NK-92 treated with Interleukin-12 subunit alpha and Interleukin-12 subunit beta, amount 100 ng/mL, for 24 hours (cell line): ENCODE measurements around the gene SPATA3.
"Not testable (repeated sequence)": the region's sequence is repeated elsewhere in the genome, so short reads cannot be mapped to it uniquely, and the experiment has no call there.

Experiments
- DNase-seq: peaks from one replicate; lab custom pipeline; 2025; lab: John Stamatoyannopoulos, UW

Gene SPATA3

DNA sequence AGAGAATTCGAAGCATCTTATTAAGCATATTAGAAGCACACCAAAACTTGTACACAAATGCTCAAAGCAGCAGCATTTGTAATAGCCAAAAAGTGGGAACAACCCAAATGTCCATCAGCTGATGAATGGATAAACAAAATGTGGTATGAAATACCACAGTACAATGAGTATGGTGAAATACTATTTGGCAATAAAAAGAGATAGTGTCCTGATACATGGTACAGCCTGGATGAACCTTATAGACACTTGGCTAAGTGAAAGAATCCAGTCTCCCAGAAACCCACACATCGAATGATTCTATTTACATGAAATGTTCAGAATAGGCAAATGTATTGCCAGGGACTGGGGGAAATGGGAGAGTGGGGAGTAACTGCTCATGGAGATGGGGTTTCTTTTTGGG, 3.0 kb downstream of the SPATA3 start:
- no peak for DNase-seq

DNA sequence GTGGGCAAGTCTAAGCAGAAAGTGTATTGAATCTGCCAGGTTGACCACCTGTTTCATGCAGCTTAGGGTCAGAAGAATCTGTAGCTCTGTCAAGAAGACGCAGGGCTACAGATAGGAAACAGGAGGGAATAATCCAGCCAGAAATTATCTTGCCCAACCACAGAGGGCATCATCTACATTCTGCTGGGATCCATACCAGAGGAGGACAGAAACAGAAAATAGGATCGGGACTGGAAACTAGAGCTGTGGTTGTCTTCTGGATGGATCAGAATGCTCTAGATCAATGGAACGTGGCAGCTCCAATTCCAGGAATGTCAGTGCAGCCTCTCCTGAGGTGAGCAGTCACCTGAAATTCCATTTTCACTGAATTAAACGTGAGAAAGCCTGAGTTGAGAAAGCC, 3.6 kb downstream of the SPATA3 start:
- DNase-seq, result no peak

DNA sequence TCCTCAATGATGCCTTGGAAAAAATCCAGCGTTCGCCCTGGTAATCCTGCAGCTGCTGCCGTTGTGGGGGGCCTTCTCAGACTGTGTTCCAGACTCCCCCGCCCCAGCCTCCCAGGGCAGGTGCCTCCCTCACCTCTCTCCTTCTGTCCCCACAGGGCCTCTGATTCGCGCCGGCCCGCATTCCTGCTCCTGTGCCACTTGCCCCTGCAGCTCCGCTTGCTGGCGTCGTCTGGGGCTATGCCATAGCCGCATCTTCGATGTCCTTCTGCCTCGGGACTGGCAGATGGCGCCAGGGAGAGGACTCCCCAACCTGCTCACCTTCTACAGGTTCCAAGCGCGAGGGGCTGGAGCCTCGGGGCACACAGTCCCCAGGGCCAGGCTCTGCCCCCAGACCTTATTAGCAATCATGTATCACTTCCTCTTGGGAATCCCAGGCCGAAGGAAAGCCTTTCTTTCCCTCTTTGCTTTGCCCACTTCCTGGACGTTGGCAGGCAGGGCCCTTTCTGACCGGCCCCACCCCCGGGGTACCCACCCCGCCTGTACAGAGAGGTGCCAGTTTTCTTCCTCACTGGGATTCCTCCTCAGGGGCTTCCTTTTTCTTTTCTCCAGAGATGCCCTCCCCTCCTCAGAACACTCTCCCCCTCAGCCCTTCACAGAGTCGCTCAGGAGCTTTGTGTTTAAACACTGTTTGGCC, 4.4 kb downstream of the SPATA3 start:
- DNase-seq, result no peak

DNA sequence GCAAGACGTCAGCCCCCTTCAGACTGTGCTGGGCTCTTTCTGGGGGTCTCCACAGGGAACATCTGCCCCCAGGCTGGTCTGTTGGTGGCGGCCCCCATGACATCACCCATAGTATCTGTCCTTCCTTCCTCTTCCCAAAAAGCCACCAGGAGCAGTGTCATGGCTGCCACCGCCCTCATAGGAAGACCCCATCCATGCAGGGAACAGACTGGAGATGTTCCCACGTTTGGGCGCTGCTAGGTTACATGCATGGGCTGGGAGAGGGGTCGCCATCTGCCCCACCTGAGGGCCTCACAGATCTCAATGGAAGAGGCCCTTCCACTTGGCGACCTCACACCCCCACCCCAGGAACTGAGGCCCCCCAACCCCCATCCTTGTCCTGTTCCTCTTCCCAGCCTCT, 5.1 kb downstream of the SPATA3 start:
- DNase-seq, result no peak

DNA sequence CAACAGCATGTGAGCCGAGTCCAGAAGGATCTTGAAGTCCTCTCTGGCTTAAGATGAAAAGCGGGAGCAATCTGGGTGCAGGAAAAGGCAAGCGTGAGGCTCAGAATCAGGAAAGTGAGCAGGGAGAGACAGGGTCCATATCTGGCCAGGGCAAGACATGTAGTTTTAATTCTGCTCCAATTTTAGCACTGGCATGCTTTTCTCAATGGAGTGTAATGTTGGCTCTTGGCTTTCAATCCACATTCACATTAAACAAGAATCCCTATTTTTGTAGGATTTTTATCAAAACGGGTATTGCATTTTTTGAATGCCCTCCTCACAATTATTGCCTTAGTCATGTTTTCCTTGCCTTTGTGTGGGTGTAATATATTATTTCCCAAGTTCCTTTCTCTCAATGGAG, 6.0 kb downstream of the SPATA3 start:
- DNase-seq, result no peak

DNA sequence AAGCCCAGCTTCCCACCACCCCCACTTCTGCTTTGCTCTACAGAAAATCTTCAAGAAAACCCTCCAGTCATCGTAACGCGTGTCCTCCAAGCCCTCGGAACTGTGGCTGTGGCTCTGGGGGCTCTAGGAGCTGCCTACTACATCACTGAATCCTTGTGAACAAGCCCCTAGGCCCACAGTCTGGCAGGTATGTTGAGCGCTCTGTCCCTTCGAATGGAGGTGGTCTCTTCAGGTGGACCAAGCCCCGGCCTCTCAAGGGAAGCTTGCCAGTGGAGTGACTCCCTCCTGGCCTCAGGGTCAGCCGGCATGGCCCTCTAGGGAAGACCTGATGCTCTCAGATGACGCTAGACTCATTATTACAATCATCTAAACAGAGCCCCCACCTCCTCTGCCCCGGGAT, 6.7 kb downstream of the SPATA3 start:
- DNase-seq, result no peak

DNA sequence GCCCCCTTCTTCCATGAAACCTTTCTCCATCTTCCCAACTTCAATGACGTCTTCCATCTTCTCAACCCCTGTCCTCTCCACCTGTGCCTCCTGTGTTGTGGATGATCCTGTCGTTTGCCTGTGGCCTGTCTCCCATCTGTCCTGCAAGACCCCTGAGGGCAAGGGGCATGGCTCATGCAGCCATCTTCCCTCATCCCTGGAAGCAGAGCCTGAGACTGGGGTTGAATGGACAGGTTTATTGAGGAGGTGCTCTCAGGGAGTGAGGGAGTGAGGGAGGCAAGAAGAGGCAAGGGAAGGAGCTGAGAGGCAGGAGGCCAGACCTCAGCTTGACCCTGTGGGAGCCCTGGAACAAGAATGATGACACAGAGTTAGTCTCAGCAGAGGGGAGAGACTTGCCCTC, 7.3 kb downstream of the SPATA3 start:
- DNase-seq, result no peak

DNA sequence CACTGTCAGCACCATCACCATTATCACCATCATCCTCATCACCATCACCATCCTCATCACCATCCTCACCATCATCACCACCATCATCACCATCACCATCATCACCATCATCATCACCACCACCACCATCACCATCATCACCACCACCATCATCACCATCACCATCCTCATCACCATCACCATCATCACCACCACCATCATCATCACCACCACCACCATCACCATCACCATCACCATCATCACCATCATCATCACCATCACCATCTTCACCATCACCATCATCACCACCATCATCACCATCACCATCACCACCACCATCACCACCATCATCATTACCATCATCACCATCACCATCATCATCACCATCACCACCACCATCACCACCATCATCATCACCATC, 9.0 kb downstream of the SPATA3 start:
- DNase-seq, result not testable (repeated sequence)

DNA sequence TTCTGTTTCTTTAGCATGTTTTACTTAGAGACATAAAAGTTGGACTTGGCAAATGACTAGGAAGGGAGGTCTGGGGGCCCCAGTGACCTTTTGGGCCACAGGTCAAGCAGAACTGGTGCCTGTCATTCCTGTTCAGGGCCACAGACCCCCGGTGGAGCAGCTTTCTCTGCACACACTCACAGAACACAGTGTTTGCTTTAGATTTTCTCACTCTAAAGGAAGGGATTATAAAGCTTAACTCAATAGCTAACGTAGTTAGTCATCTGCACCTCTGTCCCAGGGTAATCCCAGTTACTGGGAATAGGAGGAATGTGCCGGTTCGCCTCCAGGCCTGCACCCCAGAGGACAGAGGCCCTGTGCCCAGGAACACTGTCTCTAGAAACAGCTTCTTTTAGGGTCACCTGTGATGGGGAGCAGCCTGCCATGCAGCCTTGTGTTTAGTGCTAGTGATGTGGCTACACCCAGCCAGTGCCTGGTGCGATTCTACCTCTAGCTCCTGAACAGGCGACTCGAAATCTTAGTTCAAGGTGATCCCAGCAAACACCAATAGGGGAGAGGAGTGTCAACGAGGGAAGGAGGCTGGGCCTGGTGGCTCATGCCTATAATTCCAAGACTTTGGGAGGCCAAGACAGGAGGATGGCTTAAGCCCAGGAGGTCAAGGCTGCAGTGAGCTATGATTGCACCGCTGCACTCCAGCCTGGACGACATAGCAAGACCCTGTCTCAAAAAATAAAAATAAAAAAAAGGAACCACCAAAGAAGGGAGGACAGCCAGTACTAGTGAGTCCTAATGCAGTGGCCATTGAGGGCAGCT, 11.6 kb downstream of the SPATA3 start:
- no peak for DNase-seq

DNA sequence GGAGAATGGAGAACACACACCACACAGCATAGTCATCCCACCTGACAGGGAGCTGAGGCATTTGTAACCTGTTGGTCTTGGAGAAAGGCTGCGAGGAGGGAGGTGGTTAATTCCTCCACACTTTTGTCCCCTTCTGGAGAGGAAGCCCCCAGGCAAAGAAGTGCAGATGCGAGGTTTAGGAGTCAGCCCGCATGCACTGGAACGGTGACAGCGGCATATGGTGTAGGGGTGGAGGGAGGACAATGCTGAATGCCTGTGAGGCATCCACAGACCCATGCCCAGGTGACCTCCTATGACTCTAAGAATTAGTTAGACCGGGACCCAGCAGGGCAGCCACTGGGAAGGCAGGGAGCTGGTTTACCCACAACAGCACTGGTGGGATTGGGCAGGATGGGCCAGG, 12.2 kb downstream of the SPATA3 start:
- DNase-seq, result no peak

DNA sequence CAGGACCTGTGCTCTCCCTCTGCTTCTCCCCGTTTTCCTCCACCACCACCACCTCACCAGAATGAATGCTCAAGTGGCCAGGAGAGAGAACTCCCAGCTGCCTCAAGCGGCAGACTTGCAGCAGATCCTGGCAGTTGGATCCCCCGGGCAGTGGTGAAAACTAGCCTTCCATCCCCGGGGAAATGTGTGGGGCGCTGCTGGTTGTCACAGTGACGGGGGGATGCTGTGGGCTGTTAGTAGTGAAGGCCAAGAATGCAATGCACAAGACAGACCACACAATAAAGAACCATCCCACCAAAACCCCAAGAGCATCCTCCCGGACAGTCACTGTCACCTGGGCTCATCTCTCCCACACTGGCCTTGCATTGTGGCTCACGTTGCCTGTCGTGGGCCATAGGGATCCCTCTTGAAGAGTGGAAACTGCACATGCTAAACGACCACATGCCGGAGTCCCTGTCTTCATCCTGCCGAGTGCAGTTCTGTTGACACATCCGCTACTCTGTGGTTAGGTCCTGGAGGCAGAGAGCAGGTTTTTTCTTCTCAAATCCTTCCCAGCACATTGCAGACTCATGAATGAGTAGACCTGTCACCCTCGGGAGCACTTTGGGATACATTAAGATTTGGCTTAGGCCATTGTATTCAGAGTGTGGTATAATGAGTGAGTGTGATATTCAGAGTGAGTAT, 13.5 kb downstream of the SPATA3 start:
- no peak for DNase-seq

DNA sequence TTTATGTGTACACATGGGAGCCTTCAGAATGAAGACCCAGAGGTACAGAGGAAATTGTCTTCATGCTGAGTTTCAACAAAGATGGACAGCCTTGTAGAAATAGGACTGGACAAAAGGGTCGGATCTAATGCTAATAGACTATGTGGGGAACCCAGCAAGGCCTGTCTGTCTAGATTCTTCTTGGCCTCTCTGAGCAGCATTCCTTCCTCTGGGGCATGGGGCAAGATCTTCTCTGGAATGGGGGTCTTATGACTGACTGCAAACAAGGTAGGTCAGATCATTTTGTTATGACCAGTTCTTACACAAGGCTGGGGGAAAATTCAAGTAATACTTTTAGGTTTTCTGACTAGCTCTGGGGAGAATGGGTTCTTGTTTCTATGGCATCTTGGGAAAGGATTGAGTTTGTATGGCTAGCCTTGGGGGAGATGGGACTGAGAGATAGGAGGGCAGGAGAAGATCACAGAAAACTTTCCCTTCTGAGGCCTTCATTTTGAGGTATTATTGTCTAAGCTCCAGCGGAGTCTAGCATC, 14.3 kb downstream of the SPATA3 start:
- no peak for DNase-seq

DNA sequence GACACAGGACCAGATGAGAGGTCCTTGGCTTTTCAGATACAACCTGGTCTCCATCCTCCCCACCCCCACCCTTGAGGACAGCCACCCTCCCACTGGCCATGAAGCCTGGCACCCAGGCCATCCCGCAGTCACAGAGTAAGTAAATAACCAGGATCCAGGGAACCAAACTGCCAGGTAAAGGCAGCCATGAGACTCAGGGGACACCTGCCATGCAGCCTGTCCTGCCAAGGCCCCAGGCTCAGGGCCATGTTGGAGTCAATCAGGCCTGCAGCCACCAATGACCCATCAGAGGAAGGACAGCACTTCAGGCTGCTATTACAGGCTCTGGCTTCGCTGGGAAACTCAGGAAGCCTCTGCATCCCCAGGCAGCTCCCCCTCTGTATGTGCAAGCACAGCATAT, 15.6 kb downstream of the SPATA3 start:
- DNase-seq, result no peak

DNA sequence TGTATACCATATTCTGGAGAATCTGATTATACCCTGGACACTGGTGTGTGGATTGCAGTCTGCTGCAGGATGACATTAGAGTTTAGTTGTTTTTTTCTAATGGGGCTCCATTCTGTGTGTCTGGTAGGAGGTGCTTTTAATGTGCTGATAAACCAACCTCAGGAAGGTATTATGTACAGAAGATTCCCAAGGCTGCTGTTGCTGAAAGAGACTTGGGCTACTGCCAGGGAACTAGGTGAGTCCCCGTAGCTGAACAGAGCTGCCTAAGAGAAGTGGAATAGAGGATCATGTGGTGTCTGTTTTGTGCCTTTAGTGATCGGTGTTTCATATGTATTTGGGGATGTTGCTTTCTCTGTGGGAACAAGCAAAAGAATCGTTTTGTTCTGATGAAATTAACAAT, 16.5 kb downstream of the SPATA3 start:
- DNase-seq, result no peak

DNA sequence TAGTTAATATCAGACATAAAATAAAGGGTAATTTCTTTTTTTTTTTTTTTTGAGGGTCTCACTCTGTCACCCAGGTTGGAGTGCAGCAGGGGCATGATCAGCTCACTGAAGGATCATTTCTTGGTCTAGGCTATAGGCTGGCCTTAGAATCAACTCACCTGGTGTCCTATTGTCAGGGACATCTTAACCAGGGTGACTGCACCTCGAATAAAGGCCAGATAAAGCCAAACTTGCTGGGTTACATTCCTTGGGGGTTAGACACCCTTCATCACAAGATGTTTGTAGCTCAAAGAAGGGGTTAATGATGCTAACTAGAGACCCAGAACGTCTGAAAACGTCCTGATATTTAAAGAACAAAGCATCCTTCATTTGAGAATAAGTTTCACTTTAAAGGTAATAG, 17.9 kb downstream of the SPATA3 start:
- no peak for DNase-seq

DNA sequence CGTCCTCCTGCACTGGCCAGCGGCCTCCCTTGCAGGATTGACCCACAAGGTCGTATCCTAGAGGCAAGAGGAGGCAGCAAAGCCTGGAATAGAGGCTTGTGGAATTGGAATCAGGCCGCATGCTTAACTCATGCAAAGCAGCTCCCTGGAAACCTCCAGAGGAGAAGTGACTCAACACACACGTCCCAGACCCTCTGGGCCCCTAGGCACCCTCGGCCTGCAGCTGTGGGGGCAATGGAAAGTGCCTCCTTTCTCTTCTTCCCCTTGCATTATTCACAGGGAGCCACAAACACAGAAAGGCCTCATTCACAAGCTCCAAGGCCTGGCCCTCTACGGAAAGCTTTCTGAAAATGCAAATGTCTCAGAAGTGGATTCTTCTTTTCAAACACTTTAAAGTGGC, 19.6 kb downstream of the SPATA3 start:
- no peak for DNase-seq

DNA sequence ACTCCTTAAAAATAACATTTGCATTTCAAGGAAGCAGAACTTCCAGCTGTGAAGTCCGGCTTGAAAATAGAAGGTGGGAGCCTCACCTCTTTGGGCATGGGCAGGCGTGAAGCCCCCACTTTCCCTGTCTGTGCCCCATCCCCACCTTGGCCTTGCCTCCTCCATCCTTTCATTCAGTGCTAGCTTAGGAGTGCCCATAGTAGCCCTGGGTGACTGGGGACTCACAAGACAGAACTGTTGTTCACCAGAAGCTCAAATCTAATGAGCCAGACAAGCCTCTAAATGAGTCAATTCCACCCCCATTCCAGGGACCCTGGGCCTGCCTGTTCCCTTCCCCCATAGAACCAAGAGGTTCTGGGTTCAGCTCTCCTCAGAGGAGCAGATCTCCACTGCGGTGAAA, 20.0 kb downstream of the SPATA3 start:
- DNase-seq, result no peak

DNA sequence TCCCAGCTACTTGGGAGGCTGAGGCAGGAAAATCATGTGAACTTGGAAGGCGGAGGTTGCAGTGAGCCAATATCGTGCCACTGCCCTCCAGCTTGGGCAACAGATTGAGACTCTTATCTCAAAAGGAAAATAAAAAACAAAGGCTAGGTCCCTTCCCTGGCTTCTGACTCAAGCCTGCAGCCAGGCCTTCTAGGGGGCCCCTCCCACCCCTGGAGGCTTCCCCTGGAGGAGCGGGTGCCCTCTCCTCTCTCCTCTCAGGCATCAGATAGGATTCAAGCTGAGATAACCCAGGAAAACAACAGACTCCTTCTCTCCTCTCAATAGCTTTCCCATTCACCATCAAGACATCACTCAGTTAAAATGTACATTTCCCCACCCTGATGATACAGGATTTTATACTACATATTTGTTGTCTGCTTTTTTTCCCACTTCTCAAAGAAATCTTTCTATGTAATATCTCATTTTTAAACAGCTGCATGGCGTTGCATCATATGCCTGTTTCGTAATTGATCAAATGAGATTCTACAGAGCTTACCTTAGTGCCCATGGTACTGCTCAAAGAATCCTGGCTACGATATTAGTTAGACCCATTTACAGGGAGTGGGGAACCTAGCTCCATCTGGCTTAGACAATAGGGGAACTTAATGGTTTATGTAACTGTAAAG, 20.8 kb downstream of the SPATA3 start:
- DNase-seq, result no peak

DNA sequence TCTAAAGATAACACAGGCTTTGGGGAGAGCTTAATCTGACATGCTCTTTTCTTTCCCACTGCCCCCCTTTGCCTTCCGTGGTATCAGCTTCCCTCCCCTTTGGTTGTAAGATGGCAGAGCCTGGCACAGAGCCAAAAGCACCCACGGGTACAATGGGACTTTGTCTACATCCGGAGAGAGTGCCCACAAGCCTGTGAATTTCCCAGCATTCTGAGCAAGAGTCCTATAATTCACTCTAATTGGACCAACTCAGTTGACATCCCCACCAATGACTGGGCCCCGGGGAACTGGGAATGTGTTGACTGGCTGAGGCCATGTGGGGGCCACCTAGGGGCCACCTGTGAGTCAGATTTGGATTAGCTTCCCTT, 21.3 kb downstream of the SPATA3 start:
- DNase-seq, result no peak

DNA sequence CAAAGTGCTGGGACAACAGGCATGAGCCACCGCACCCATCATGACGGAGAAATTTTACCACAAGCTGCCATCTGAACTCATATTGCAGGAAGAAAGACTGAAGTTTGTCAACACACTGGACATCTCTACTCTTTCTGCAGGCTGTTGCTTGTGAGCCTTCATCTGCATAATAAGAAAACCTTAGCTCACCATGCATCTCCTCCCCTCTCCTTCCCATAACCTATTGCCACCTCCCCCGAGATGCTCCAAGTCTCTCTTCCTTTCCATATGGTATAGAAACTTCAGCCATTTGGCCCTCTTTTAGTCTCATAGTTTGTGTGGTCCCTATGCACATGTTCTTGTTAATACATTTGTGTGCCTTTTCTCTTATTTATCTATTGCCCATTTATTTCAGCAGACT, 22.3 kb downstream of the SPATA3 start:
- DNase-seq, result no peak

DNA sequence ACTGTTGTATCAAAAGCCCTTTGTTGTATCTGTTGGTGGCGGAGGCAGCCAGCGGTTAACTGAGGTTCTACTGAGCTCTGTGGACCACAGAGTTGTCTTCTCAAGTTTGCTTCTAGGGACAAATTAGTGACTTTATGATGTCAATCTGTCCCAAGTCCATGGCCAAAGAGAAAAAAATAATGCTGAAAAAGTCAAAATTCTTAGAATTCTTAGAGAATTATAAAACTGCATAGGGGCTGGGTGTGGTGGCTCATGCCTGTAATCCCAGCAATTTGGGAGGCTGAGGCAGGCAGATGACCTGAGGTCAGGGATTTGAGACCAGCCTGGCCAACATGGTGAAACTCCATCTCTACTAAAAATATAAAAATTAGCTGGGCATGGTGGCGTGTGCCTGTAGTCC, 29.1 kb downstream of the SPATA3 start:
- not testable (repeated sequence) for DNase-seq

DNA sequence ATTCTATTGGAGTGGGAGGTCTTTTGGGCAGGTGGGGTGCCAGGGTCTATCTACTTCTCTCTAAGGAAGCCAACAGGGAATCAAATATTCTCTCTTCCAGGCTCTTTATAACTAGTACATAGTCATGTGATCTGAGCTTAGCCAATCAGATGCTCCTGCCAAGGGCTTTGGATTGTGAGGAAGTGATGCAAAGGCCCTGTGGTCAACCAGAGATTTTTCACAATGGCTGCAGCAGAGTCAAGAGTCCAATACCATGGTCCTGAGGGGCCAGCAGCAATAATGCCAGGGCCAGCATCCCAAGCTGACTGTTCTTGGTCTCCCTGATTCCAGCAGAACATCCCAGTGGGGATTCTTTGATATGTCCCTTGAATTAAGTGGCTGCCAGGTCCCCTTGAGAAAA, 33.0 kb downstream of the SPATA3 start:
- no peak for DNase-seq

DNA sequence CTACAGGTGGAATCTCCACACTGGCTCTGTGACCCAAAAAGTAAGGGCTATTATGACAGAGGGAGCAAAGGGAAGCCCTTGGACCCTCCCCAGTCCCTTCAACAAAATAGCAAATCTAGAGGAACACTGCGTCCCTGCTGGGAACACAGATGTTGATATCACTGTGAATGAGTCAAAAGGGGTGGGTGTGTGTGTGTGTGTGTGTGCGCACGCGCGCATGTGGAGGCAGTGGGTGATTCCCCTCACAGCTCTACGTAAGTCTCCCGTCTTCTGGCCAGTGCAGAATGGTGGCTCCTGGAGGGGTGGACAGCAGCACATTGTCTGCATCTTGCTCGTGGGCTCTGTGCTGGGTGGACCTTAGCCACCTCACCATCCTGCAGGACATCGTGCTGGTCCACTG, 33.6 kb downstream of the SPATA3 start:
- DNase-seq, result no peak
